Ovary (tissue), 9 donors: ENCODE data around the gene C17orf113. TPM values are rescaled to one million over a fixed set of nuclear protein-coding genes. Genes with fewer than 3 reads are reported as not detected.
A peak's percentile ranks its signal among the peaks of the same experiment; 100 is the strongest.

Source experiments
- DNase-seq, 5 donors: peaks; one replicate each; pipeline ENCODE4 v3.0.0-alpha.2; 2019 to 2020
- H3K27ac ChIP-seq, 2 donors: fragments of 200-600 bp; one replicate each; pipeline versions ENCODE4 v1.5.1 to v1.8.0; 2019 to 2022
- H3K27me3 ChIP-seq: fragments of 200-600 bp; one replicate; pipeline ENCODE4 v1.8.0; 2022
- H3K36me3 ChIP-seq: fragments of 200-600 bp; sonication (generic); one replicate; pipeline ENCODE4 v1.5.1; 2019
- H3K4me1 ChIP-seq: one replicate; pipeline ENCODE4 v1.8.1; 2013; ENCODE audit warnings: mild to moderate bottlenecking, moderate library complexity; ENCODE audit not compliant: insufficient read depth
- H3K4me3 ChIP-seq: fragments of 200-600 bp; sonication (generic); one replicate; pipeline ENCODE4 v1.5.1; 2017
- H3K9me3 ChIP-seq, 2 donors: fragments of 200-600 bp in 1 of 2; sonication (generic) in 1 of 2; one replicate each; pipeline versions ENCODE4 v1.5.1 to v1.8.1; 2013 to 2019; ENCODE audit warnings: mild to moderate bottlenecking in 1 of 2, moderate library complexity in 1 of 2
- EP300 ChIP-seq: sonication (generic); formaldehyde crosslinking; IDR thresholded peaks from one replicate; pipeline ENCODE4 v1.6.1; 2017; ENCODE audit warnings: antibody characterized with exemption
- POLR2A ChIP-seq: fragments of 450-650 bp; IDR thresholded peaks from one replicate; pipeline ENCODE4 v1.6.1; 2017; ENCODE audit warnings: antibody characterized with exemption, mild to moderate bottlenecking, moderate library complexity
- WGBS, 3 donors: extraction: QIAGEN DNeasy Blood & Tissue Kit in 1 of 3; methylation state at CpG; one replicate each; pipeline versions ENCODE4 v1.1.5 to v1.1.7; 2013 to 2017; 5-methylcytosine and 5-hydroxymethylcytosine counted together
- intact Hi-C, 4 donors: fragments of 100-400 bp; cut with DNase I; formaldehyde crosslinking; loops; one replicate each; pipeline versions ENCODE4 v1.11.0 to v1.15.1; 2022 to 2023
- polyA plus RNA-seq, 2 donors: library from polyadenylated mRNA; stranded (reverse); fragments of 200-250 nt in 1 of 2; fragments of 350-450 nt in 1 of 2; fragmentation: Illumina TruSeq in 1 of 2; extraction: RNeasy Lipid Tissue Mini Kit (QIAGEN cat#74804) in 1 of 2; gene quantifications; one replicate each; pipeline ENCODE4 v1.2.3, GENCODE V29; 2013 to 2014
- total RNA-seq, 7 donors: library from RNA; depleted of rRNA in 2 of 7; stranded (reverse); fragments of >200 nt in 2 of 7; fragmentation: NEBNext Ultra II Directional in 3 of 7; extraction: Animal tissue kit (Norgen Biotek cat#: 25700) in 3 of 7; gene quantifications; one replicate each; pipeline versions ENCODE4 v1.1.0 to v1.2.4, GENCODE V29; 2016 to 2023
- TF ChIP-seq, protein P1 (sequence below), 3 donors: fragments of 450-650 bp in 2 of 3; fragments of 200-600 bp in 1 of 3; IDR thresholded peaks; one replicate each; pipeline versions ENCODE4 v1.5.1 to v1.8.0; 2016 to 2022; ENCODE audit warnings: antibody characterized with exemption in 3 of 3, mild to moderate bottlenecking in 1 of 3
- donor health status: DM: no; HTN: no; CAD: no; lungs with moderate emphysema.
- donor health status: DM: no; HTN: no; CAD: no.
- donor health status: Bipolar disorder and iron deficiency.
- donor health status: DM: yes; HTN: yes; CAD: no.
- donor health status: DM: no; HTN: no; CAD: no.
- donor health status: DM: yes; HTN: yes; CAD: no.

The C17orf113 gene
- total and polyA plus RNA-seq, 9 donors, result 0.67 to 3.9 (median 2.5) TPM

DNA sequence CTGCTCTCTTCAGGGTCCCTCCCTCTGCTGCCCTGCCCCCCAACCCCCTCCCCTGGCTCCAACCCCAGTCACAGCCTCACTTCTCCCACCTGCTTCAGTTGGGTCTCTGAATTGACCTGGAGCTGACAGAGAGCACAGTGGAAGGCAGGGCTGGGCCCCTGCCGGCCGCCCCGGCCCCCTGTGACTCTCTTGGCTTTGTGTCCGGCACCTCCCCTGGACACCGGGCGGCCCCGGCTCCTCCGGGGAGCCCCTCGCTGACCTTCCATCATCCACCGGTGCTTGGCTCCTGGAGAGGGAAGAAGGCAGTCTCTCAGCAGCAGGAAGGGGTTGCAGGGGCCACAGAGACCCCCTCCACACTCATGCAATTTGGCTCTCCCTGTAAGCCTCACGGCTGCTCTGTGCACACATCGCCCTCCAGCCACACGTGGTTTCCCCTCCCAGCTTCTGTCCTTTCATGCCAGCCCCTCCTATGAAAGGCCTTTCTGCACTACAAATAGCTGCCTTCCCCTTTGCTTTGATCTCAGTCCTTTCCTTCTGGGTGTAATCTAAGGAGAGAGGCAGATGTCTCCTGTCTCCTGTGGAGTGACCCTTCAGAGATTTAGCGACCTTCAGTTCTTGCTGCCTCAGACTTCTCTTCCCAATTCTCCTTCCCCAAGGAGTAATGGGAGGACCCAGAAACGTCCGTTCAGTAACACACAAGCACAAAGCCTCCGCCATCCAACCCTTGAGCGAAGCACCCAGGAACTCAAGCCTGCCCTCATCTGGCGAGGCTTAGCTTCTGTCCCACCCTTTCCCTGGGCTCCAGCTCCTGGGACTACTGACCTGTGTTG lies 22.2 kb downstream of the C17orf113 start:
- DNase-seq, result no peak
- no peaks in the 10 kb centered on the region for H3K27me3 ChIP-seq
- H3K4me3 ChIP-seq, result no peak overlapping the region
- intact Hi-C loops, result loop anchor here in 2 of 4 donors (5.0 kb wide), 1 partner anchor 89 kb away; no protein-coding TSS in a partner anchor
- no peaks in the 10 kb centered on the region for H3K36me3 ChIP-seq
- 42 to 54% (median 49%) methylated on average over 17 to 19 of the region's 19 CpGs for WGBS, 3 donors
- TF ChIP-seq, protein P1, sequence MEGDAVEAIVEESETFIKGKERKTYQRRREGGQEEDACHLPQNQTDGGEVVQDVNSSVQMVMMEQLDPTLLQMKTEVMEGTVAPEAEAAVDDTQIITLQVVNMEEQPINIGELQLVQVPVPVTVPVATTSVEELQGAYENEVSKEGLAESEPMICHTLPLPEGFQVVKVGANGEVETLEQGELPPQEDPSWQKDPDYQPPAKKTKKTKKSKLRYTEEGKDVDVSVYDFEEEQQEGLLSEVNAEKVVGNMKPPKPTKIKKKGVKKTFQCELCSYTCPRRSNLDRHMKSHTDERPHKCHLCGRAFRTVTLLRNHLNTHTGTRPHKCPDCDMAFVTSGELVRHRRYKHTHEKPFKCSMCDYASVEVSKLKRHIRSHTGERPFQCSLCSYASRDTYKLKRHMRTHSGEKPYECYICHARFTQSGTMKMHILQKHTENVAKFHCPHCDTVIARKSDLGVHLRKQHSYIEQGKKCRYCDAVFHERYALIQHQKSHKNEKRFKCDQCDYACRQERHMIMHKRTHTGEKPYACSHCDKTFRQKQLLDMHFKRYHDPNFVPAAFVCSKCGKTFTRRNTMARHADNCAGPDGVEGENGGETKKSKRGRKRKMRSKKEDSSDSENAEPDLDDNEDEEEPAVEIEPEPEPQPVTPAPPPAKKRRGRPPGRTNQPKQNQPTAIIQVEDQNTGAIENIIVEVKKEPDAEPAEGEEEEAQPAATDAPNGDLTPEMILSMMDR (IDR thresholded peaks at IDR 0.05), result no peak
- TF ChIP-seq EP300, result no peak
- TF ChIP-seq POLR2A, result no peak
- no peak overlapping the region for H3K27ac ChIP-seq
- H3K4me1 ChIP-seq, result peaks cover 2% of the 10 kb centered on the region
- H3K9me3 ChIP-seq, result no peaks in the 10 kb centered on the region

DNA sequence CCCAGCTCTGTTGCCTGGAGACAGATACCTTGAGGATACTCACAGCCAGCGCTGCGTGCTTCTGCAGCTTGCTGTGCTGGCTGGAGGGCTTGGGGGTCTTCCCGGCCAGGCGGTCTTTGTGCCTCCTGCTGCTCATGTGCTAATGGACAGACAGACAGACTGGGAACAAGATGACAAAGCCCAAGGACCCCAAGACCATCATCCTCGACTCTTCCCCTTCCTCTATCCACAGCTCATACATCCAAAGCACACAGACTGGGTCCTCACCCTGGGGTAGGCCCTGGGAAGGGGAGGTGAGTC lies 22.9 kb downstream of the C17orf113 start:
- H3K36me3 ChIP-seq, result no peaks in the 10 kb centered on the region
- DNase-seq, result no peak
- no peak for TF ChIP-seq EP300
- no peak for TF ChIP-seq POLR2A
- TF ChIP-seq, protein P1 (IDR thresholded peaks at IDR 0.05), result no peak
- 55 to 71% (median 56%) methylated on average over 5 of the region's 5 CpGs for WGBS, 3 donors
- no peak overlapping the region for H3K27ac ChIP-seq
- intact Hi-C loops, result loop anchor here in 2 of 4 donors (5.0 kb wide), 1 partner anchor 90 kb away; no protein-coding TSS in a partner anchor
- no peak overlapping the region for H3K4me3 ChIP-seq
- H3K27me3 ChIP-seq, result no peaks in the 10 kb centered on the region
- H3K4me1 ChIP-seq, result peaks cover 2% of the 10 kb centered on the region
- no peaks in the 10 kb centered on the region for H3K9me3 ChIP-seq

DNA sequence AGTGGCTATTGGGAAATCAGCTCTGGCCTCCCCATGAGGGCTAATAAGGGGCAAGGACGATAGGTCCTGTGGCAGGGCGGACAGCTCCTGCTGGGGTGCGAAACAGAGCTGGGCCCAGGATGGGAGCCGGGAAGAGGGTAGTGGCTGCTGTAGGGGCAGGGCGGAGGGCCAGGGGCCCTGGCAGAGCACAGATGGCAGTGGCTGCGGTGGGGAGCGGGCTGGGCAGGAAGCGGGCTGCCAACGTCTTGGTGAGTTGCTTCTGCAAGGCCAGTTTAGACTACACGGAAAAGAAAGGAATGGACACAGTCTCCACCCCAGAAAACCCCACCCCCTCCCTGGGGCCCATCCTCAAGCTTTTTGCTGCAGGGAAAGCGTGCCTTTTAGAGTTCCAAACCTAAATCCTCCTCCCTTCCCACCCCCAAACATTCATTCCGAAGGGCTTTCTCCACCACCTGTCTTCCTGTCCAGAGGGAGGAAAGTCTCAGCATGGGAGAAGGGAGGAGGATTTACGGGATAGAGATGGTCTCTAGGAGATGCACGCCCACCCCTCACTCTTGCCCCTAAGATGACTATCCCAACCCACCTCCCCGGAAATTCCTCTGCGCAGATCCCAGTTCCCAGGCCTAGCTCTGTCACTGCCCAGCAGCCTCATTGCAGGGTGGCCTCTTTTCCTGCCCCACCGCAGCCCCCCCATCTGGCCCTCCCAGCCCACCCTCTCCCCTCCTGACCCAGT lies 23.4 kb downstream of the C17orf113 start:
- Histone ChIP-seq H3K4me3 (no peak overlapping the region), H3K9me3 (no peaks in the 10 kb centered on the region), H3K27ac (no peak overlapping the region), H3K27me3 (no peaks in the 10 kb centered on the region), H3K4me1 (peaks cover 2% of the 10 kb centered on the region), H3K36me3 (no peaks in the 10 kb centered on the region)
- 21 to 34% (median 23%) methylated on average over 17 of the region's 17 CpGs for WGBS, 3 donors
- peak in 1 of 5 donors; percentile 31 for DNase-seq
- intact Hi-C loops, result loop anchor here in 2 of 4 donors (5.0 kb wide), 1 partner anchor 90 kb away; no protein-coding TSS in a partner anchor
- no peak for TF ChIP-seq POLR2A
- TF ChIP-seq, protein P1 (IDR thresholded peaks at IDR 0.05), result no peak
- TF ChIP-seq EP300, result no peak

DNA sequence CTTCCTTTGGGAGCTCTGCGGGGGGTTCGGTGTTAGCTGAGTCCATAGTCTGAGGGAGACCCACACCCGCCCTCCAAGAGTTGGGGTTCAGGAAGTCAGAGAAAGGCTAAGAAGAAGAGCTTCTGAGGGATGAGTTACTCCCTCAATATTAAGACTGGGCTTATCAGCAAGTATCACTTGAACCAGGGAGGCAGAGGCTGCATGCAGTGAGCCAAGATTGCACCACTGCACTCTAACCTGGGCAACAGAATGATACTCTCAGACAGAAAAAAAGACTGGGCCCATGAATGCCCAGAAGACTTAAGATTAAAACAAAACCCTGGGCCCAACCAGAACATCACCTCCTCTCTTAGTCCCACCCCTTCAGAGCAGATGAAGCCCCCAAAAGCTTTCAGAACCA lies 24.5 kb downstream of the C17orf113 start:
- H3K9me3 ChIP-seq, result no peaks in the 10 kb centered on the region
- intact Hi-C loops, result loop anchor here in 3 of 4 donors (2.0 to 5.0 kb wide), 2 partner anchors 91 kb away; no protein-coding TSS in a partner anchor
- TF ChIP-seq, protein P1 (IDR thresholded peaks at IDR 0.05), result no peak
- TF ChIP-seq EP300 (no peak), POLR2A (no peak)
- DNase-seq, result peak in 1 of 5 donors; percentile 20
- WGBS, 3 donors, result 92 to 95% (median 94%) methylated on average over 3 of the region's 3 CpGs
- H3K4me1 ChIP-seq, result peaks cover 4% of the 10 kb centered on the region
- no peaks in the 10 kb centered on the region for H3K36me3 ChIP-seq
- no peaks in the 10 kb centered on the region for H3K27me3 ChIP-seq
- no peak overlapping the region for H3K27ac ChIP-seq
- H3K4me3 ChIP-seq, result no peak overlapping the region
